GM23338 (cell line): ENCODE measurements around the gene RXRA. TPM values are rescaled to one million over a fixed set of nuclear protein-coding genes. Genes with fewer than 3 reads are reported as not detected.
"Not testable (repeated sequence)": the region's sequence is repeated elsewhere in the genome, so short reads cannot be mapped to it uniquely, and the experiment has no call there.

ENCODE experiments used
- ATAC-seq: fragments of 200-7000 bp; cut with Tn5 transposase; 3 replicates; pipeline ENCODE4 v1.9.1; 2020
- DNase-seq: peaks from one replicate; pipeline ENCODE4 v3.0.0-alpha.2; 2015; ENCODE audit warnings: low spot score
- H2AFZ ChIP-seq: fragments of 200-600 bp; sonication (generic); 2 replicates; pipeline ENCODE4 v1.8.0; 2016; ENCODE audit warnings: antibody characterized with exemption, mild to moderate bottlenecking, moderate library complexity
- H3F3A ChIP-seq: fragments of 200-600 bp; sonication (generic); replicated peaks from 2 replicates; pipeline ENCODE4 v1.8.0; 2017; ENCODE audit warnings: antibody characterized with exemption, mixed run types, low read depth
- H3K27ac ChIP-seq: fragments of 200-600 bp; sonication (generic); 2 replicates; pipeline ENCODE4 v1.6.1; 2016; ENCODE audit warnings: low read depth
- H3K27me3 ChIP-seq: fragments of 200-600 bp; sonication (generic); 2 replicates; pipeline ENCODE4 v1.8.0; 2016; ENCODE audit warnings: mild to moderate bottlenecking, mixed run types, moderate library complexity; ENCODE audit not compliant: insufficient read depth
- H3K36me3 ChIP-seq: fragments of 200-600 bp; sonication (generic); 2 replicates; pipeline ENCODE4 v1.8.0; 2016; ENCODE audit warnings: mild to moderate bottlenecking; ENCODE audit not compliant: insufficient read depth
- H3K4me1 ChIP-seq: fragments of 200-600 bp; sonication (generic); 2 replicates; pipeline ENCODE4 v1.8.0; 2016; ENCODE audit warnings: mild to moderate bottlenecking, moderate library complexity; ENCODE audit not compliant: insufficient read depth
- H3K4me2 ChIP-seq: fragments of 200-600 bp; sonication (generic); 2 replicates; pipeline ENCODE4 v1.7.1; 2017; ENCODE audit warnings: mixed run types
- H3K4me3 ChIP-seq: fragments of 200-600 bp; sonication (generic); 2 replicates; pipeline ENCODE4 v1.6.1; 2016; ENCODE audit warnings: mixed run types
- H3K79me2 ChIP-seq: fragments of 200-600 bp; sonication (generic); replicated peaks from 2 replicates; pipeline ENCODE4 v1.8.0; 2017; ENCODE audit warnings: mild to moderate bottlenecking; ENCODE audit not compliant: insufficient read depth
- H3K9me2 ChIP-seq: fragments of 200-600 bp; sonication (generic); 2 replicates; pipeline ENCODE4 v1.8.0; 2017; ENCODE audit not compliant: insufficient read depth
- H4K20me1 ChIP-seq: fragments of 200-600 bp; sonication (generic); replicated peaks from 2 replicates; pipeline ENCODE4 v1.8.0; 2017; ENCODE audit warnings: mild to moderate bottlenecking; ENCODE audit not compliant: insufficient read depth
- H3K27ac Mint-ChIP-seq: 2 replicates; pipeline ENCODE4 v1.8.0; 2020; ENCODE audit warnings: inconsistent platforms, mild to moderate bottlenecking, moderate library complexity, mixed read lengths
- H3K27me3 Mint-ChIP-seq: 3 replicates; pipeline ENCODE4 v1.8.0; 2022; ENCODE audit warnings: low read depth, mild to moderate bottlenecking, moderate library complexity, mixed read lengths, inconsistent platforms; ENCODE audit not compliant: insufficient read depth, poor library complexity
- H3K36me3 Mint-ChIP-seq: 3 replicates; pipeline ENCODE4 v1.8.0; 2021; ENCODE audit warnings: low read depth, mild to moderate bottlenecking, inconsistent platforms, moderate library complexity, mixed read lengths
- H3K4me1 Mint-ChIP-seq: 3 replicates; pipeline ENCODE4 v1.8.0; 2020; ENCODE audit warnings: mild to moderate bottlenecking, inconsistent platforms, mixed read lengths
- H3K4me3 Mint-ChIP-seq: 3 replicates; pipeline ENCODE4 v1.8.0; 2021; ENCODE audit warnings: moderate library complexity, mild to moderate bottlenecking, inconsistent platforms, mixed read lengths
- H3K9me3 Mint-ChIP-seq: 3 replicates; pipeline ENCODE4 v1.8.0; 2020; ENCODE audit warnings: moderate library complexity, mild to moderate bottlenecking, inconsistent platforms, mixed read lengths
- CREB1 ChIP-seq: fragments of 250-450 bp; sonication (Bioruptor Pico); IDR thresholded peaks from 2 replicates; pipeline ENCODE4 v1.5.0; 2020; ENCODE audit warnings: low read depth, mild to moderate bottlenecking, moderate library complexity
- EZH2phosphoT487 ChIP-seq: fragments of 200-600 bp; sonication (generic); IDR thresholded peaks from one replicate; pipeline ENCODE4 v1.8.1; 2018; ENCODE audit warnings: antibody characterized with exemption; ENCODE audit not compliant: unreplicated experiment
- ZNF331 ChIP-seq: fragments of 250-450 bp; sonication (Bioruptor Pico); IDR thresholded peaks from 2 replicates; pipeline ENCODE4 v1.5.0; 2020; ENCODE audit warnings: low read depth, mild to moderate bottlenecking, moderate library complexity
- polyA plus RNA-seq: library from polyadenylated mRNA; unstranded; fragments of >200 nt; fragmentation: Nextera tagmentation; extraction: Ambion mirVana; gene quantifications from 2 replicates; pipeline ENCODE4 v1.2.1, GENCODE V29; 2016
- total RNA-seq: library from RNA; depleted of rRNA; stranded (reverse); fragments of >200 nt; shearing (Covaris generic); gene quantifications from 2 replicates; pipeline ENCODE4 v1.2.3, GENCODE V29; 2014
- TF ChIP-seq, protein P1 (sequence below): IDR thresholded peaks from one replicate; pipeline ENCODE4 v1.6.1; 2018; ENCODE audit warnings: antibody characterized with exemption; ENCODE audit not compliant: unreplicated experiment
- TF ChIP-seq, protein P2 (sequence below): IDR thresholded peaks from 2 replicates; pipeline ENCODE4 v1.6.1; 2016; ENCODE audit warnings: antibody characterized with exemption

RXRA gene
- total and polyA plus RNA-seq, 2 experiments from 2014 or later, result 4.9 to 17.9 TPM

DNA sequence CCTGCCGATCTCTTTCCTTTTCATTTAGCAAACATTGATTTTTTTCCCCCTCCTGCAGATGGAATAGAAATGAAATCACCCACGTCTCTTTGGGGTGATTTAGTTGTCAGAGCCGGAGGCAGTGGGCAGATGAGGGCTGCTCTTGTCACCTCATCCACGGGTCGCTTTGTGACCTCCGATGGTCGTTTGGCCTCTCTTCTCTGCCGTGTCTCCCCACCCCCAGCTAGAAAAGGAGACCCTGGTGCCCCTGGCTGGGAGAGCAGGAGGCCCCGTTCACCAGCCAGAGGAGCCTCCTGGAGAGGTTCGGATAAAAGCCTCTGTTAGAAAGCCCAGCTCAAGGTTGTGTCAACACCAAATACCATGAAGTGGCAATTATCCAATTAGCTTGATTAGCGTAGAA, 21.6 kb upstream of the RXRA start:
- no peak for ATAC-seq
- Histone ChIP-seq H3K36me3 (no peaks in the 10 kb centered on the region), H3K4me2 (no peak overlapping the region), H3K79me2 (no peaks in the 10 kb centered on the region), H3K4me3 (no peak overlapping the region), H3F3A (no peaks in the 10 kb centered on the region), H3K27ac (no peak overlapping the region), H2AFZ (no peak overlapping the region), H3K9me2 (peaks cover 4% of the 10 kb centered on the region), H3K27me3 (no peaks in the 10 kb centered on the region), H4K20me1 (no peaks in the 10 kb centered on the region), H3K4me1 (no peaks in the 10 kb centered on the region)
- no peaks in the 10 kb centered on the region for H3K36me3 Mint-ChIP-seq
- TF ChIP-seq CREB1 (CRISPR knock-in tag) (no peak), ZNF331 (CRISPR knock-in tag) (no peak)
- TF ChIP-seq, protein P1, sequence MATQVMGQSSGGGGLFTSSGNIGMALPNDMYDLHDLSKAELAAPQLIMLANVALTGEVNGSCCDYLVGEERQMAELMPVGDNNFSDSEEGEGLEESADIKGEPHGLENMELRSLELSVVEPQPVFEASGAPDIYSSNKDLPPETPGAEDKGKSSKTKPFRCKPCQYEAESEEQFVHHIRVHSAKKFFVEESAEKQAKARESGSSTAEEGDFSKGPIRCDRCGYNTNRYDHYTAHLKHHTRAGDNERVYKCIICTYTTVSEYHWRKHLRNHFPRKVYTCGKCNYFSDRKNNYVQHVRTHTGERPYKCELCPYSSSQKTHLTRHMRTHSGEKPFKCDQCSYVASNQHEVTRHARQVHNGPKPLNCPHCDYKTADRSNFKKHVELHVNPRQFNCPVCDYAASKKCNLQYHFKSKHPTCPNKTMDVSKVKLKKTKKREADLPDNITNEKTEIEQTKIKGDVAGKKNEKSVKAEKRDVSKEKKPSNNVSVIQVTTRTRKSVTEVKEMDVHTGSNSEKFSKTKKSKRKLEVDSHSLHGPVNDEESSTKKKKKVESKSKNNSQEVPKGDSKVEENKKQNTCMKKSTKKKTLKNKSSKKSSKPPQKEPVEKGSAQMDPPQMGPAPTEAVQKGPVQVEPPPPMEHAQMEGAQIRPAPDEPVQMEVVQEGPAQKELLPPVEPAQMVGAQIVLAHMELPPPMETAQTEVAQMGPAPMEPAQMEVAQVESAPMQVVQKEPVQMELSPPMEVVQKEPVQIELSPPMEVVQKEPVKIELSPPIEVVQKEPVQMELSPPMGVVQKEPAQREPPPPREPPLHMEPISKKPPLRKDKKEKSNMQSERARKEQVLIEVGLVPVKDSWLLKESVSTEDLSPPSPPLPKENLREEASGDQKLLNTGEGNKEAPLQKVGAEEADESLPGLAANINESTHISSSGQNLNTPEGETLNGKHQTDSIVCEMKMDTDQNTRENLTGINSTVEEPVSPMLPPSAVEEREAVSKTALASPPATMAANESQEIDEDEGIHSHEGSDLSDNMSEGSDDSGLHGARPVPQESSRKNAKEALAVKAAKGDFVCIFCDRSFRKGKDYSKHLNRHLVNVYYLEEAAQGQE, result no peak
- no peak for DNase-seq
- H3K27me3 Mint-ChIP-seq, result peaks cover 1% of the 10 kb centered on the region
- peaks cover 3% of the 10 kb centered on the region; the same call in 1 of the 3 replicates for H3K9me3 Mint-ChIP-seq
- no peak overlapping the region for H3K27ac Mint-ChIP-seq
- no peaks in the 10 kb centered on the region for H3K4me1 Mint-ChIP-seq
- H3K4me3 Mint-ChIP-seq, result no peak overlapping the region

DNA sequence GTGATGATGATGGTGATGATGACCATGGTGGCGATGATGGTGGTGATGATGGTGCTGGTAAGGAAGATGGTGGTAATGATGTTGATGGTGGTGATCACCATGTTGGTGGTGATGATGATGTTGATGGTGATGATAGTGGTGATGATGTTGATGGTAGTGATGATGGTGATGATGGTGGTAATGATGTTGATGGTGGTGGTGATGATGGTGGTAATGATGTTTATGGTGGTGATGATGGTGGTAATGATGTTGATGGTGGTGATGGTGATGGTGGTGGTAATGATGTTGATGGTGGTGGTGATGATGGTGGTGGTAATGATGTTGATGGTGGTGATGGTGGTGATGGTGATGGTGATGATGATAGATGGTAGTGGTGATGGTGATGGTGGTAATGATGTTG, 20.7 kb upstream of the RXRA start:
- Histone ChIP-seq H3F3A (no peaks in the 10 kb centered on the region), H3K4me2 (no peak overlapping the region), H3K4me1 (no peaks in the 10 kb centered on the region), H4K20me1 (no peaks in the 10 kb centered on the region), H2AFZ (no peak overlapping the region), H3K4me3 (no peak overlapping the region), H3K36me3 (no peaks in the 10 kb centered on the region), H3K79me2 (no peaks in the 10 kb centered on the region), H3K27ac (no peak overlapping the region), H3K27me3 (no peaks in the 10 kb centered on the region), H3K9me2 (peaks cover 4% of the 10 kb centered on the region)
- H3K4me3 Mint-ChIP-seq, result no peak overlapping the region
- H3K9me3 Mint-ChIP-seq, result peaks cover 3% of the 10 kb centered on the region; the same call in 1 of the 3 replicates
- H3K27ac Mint-ChIP-seq, result no peak overlapping the region
- no peaks in the 10 kb centered on the region for H3K36me3 Mint-ChIP-seq
- DNase-seq, result no peak
- TF ChIP-seq, protein P2, sequence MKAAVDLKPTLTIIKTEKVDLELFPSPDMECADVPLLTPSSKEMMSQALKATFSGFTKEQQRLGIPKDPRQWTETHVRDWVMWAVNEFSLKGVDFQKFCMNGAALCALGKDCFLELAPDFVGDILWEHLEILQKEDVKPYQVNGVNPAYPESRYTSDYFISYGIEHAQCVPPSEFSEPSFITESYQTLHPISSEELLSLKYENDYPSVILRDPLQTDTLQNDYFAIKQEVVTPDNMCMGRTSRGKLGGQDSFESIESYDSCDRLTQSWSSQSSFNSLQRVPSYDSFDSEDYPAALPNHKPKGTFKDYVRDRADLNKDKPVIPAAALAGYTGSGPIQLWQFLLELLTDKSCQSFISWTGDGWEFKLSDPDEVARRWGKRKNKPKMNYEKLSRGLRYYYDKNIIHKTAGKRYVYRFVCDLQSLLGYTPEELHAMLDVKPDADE, result no peak
- TF ChIP-seq ZNF331 (CRISPR knock-in tag) (no peak), EZH2phosphoT487 (no peak)
- ATAC-seq, result no peak
- H3K4me1 Mint-ChIP-seq, result no peaks in the 10 kb centered on the region
- peaks cover 2% of the 10 kb centered on the region for H3K27me3 Mint-ChIP-seq

DNA sequence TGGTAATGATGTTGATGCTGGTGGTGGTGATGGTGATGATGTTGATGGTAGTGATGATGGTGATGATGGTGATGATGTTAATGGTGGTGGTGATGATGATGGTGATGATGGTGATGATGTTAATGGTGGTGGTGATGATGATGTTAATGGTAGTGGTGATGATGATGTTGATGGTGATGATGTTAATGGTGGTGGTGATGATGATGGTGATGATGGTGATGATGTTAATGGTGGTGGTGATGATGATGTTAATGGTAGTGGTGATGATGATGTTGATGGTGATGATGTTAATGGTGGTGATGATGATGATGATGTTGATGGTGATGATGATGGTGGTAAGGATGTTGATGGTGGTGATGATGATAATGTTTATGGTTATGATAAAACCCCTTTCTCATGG, 20.2 kb upstream of the RXRA start:
- not testable (repeated sequence) for ATAC-seq, H4K20me1 ChIP-seq, DNase-seq, H3K9me2 ChIP-seq, H3K4me1 Mint-ChIP-seq, H3K27ac Mint-ChIP-seq, H2AFZ ChIP-seq, H3K27ac ChIP-seq, H3K79me2 ChIP-seq, H3K4me2 ChIP-seq, H3K36me3 Mint-ChIP-seq, H3K27me3 ChIP-seq, H3K4me3 ChIP-seq, H3K27me3 Mint-ChIP-seq, H3K36me3 ChIP-seq, H3F3A ChIP-seq, H3K4me1 ChIP-seq, H3K4me3 Mint-ChIP-seq, H3K9me3 Mint-ChIP-seq
